AG20443 (cell line): ENCODE data around the gene MED19.
"Not testable (repeated sequence)": the region's sequence is repeated elsewhere in the genome, so short reads cannot be mapped to it uniquely, and the experiment has no call there.

ENCODE experiments used
- DNase-seq: peaks from one replicate; pipeline ENCODE4 v3.0.0; 2012; ENCODE audit warnings: low spot score, mixed read lengths

MED19 gene, protein sequence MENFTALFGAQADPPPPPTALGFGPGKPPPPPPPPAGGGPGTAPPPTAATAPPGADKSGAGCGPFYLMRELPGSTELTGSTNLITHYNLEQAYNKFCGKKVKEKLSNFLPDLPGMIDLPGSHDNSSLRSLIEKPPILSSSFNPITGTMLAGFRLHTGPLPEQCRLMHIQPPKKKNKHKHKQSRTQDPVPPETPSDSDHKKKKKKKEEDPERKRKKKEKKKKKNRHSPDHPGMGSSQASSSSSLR

DNA sequence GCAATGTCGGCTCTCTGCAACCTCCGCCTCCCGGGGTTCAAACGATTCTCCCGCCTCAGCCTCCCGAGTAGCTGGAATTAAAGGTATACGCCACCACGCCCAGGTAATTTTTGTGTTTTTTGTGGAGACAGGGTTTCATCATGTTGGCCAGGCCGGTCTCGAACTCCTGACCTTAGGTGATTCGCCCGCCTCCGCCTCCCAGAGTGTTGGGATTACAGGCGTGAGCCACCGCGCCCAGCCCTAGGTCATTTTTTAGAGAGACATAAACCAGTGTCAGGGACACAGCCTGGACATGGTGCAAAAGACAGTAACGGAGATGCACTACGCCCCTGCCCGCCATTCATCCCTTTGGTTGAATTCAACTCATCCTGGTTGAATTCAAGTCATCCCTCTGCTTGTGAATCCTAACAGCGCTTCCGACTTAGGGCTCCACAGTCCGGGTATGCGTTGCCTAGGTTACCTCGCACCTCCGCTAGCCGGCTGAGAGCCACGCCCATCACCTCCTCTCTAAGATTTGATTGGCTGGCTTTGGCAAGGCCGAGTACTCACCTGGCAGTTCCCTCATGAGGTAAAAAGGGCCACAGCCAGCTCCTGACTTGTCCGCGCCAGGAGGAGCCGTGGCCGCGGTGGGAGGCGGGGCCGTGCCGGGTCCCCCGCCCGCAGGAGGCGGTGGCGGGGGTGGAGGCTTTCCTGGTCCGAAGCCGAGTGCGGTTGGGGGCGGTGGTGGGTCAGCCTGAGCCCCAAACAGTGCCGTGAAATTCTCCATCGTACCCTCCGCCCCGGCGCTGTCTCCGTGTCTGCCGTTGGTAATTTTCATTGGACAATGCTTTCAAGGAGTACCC, at the start of gene MED19:
Gene MED19 (minus strand): TSS at position 802 of the 842 bp plus-strand sequence. CDS start 36 bp downstream, at position 766.
- DNase-seq, result no peak

DNA sequence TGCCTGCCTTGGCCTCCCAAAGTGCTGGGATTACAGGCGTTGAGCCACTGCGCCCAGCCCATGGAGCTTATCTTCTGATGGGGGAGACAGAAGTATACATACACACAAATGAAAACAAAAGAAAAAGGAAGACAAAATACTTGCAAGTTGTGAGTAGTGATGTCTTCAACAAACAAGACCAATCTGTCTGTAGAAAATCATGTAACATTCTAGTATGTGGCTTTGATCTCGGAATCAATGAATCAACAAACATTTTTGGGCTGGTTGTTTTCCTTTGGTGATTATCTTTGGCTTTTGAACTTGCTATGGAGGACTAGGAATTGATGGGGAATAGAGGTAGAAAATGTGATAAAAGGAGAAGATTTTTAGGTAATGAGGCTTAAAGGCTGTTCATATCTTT, 46.2 kb upstream of the MED19 start:
- no peak for DNase-seq

DNA sequence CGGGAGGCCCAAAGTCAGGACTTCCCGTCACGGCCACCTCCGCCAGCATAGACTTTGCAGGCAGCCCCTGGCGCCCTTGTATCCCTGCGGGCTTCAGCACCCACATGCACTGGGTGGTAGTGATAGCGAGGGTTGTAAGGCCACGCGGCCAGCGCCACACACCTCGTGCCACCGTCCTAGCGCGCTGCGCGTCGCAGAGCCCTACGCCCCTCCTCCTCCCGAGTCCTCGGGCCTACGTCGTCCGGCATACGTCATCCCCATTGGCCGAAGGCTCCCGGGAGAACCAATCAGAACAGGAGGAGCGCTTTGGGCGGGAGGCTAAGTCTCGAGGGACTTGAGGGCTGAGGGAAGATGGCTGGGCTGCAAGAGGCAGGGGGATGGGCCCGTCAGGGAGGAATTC, 40.9 kb upstream of the MED19 start:
- DNase-seq, result no peak

DNA sequence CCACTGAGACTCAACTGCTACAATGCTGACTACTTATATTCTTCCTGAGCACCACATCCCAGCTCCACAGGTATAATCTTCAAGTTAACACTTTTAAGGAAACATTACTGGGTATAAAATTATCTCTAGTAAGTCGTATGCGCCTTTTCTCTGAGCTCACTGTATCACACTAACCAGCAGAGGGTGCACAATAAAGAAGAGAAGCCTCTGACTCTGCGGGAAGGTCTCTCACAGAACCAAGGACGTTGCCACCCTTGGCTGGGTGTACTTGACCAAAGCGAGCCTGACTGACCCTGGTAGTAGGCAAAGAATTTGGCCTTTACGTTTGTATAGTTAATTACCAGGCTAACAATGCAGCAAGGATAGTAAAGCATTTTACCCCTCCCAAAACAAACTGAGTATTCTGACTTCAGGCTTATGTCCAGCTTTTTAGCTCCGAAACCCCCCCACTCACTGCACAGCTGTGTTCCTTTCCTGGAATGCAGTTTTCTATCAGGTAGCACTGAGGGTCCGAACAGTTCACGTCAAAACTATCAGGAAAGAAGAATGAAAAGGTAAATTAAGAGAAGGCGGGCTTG, 39.8 kb upstream of the MED19 start, which contains the start of gene BTBD18:
Gene BTBD18 (minus strand): TSS at position 144 of the 578 bp plus-strand sequence. CDS start 631 bp downstream, outside the sequence.
- DNase-seq, result peak; percentile 47

DNA sequence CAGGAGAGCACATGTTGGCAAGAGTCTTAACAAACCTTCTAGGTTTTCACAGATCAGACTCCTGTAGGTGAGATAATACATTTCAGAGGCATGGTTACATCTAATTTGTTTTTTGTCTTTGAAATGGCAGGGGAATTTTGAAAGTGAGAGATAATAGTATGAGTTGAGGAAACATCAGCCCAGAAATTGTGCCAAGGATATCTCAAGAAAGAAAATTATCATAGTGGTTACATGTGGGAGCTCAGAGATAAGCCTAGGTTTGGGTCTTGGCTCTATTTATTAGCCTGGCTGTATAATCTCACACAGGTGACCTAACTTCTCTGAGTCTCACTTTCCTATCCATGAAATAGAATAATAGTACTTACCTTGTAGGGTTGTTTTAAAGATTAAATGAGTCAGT, 39.2 kb upstream of the MED19 start:
- DNase-seq, result no peak

DNA sequence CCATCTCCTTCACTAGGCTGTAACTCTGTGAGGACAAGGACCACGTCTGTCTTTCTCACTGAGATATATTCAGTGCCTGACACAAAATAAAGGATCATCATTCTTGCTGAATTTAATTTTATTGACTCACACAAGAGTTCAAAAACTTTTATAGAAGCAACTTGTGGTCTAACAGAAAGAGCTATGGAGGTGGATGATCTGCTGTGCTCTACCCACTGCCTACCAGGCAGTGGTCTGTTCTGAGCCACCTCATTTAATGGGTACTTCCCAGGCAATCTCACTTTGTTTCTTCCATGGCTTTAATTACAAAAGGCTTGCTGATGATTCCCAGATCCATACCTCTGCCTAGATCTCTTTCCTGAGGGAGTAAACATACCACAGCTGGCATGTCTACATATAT, 34.9 kb upstream of the MED19 start:
- DNase-seq, result no peak

DNA sequence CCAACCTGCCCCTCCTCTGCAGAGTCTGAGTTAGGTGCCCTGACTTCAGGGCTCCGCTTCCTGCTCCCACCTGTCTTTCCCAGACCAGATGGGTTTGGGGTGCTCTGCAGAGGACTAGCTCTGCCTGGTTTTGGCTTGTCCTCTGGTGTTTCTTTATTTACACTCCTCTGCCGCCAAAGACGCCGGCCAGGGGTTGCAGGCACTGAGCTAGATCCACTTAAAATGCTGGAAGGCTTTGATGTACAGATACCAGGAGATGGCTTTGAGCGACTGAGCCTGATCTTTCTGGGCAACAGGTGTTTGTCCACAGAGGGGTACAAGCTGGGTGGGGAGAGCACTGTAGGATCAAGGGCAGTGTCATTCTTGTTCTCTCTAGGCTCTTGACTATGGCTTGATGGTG, 33.2 kb upstream of the MED19 start:
- no peak for DNase-seq

DNA sequence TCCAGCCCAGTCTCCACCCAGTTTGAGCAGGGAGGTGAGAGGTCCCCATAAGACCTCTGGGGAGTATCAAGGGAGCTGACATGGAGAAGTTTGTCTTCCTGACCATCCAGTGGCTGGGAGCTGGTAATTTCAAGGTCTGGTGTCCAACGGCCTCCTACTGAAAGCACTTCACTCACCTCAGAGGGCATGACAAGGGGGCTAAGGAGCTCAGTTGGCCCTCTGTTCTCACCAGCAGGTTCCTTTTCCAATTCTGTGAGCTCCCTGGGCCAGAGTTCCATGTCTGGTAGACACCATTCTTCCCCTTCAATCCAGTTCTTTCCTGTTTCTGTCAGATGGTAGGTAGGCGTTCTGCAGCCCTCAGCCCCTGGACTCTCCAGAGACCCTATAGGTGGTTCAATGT, 32.3 kb upstream of the MED19 start:
- no peak for DNase-seq

DNA sequence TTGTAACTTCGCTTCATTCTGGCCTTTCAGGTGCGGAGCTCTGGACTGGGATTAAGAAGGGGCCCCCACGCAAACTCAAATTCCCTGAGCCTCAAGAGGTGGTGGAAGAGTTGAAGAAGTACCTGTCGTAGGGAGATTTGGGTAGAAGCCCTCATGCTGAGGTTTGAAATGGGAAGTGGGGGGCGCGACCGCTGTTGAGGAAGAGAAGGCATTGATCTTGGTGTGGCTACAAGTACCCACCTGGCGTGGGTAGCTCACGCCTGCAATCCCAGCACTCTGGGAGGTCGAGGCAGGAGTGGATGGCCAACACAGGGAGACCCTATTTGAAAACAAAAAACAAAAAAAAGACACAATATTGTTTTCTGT, 30.1 kb upstream of the MED19 start:
- DNase-seq, result no peak

DNA sequence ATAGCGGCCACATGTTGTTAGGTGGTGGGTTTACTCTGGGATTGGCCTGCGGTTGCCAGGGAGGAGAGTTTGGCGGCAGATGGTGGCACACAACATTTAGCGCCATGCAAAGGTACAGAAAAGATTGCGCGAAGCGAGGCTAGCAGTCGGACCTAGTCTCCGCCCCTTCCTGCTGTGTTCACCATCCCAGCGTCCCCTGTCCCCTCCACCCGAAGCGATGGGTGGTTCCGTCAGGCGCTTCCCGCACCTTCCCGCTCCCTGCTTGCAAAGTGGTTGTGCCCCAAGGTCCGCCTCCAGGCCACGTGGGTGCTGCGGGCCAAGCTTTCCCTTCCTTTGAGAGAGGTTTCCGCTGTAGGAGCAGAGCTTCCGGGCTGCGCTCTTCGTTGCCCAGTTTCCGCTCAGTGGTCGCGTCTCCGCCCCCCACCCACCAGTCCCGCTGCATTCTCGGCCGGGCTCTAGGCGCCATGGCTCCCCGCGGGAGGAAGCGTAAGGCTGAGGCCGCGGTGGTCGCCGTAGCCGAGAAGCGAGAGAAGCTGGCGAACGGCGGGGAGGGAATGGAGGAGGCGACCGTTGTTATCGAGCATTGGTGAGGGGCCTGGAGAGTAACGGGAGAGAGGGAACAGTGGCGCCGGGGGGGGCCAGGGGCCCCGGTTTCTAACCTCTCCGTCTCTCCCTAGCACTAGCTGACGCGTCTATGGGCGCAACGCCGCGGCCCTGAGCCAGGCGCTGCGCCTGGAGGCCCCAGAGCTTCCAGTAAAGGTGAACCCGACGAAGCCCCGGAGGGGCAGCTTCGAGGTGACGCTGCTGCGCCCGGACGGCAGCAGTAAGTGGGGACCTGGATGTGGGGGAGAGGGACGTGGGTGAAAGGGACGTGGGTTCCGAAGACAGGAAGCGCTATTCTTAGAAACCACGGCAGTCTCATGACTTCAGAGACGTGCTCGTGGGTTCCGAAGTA, 29.4 kb upstream of the MED19 start, which contains the start of gene SELENOH:
Gene SELENOH (plus strand): TSS at position 360 of the 955 bp plus-strand sequence. CDS start 105 bp downstream, at position 465.
- peak; percentile 98 for DNase-seq

DNA sequence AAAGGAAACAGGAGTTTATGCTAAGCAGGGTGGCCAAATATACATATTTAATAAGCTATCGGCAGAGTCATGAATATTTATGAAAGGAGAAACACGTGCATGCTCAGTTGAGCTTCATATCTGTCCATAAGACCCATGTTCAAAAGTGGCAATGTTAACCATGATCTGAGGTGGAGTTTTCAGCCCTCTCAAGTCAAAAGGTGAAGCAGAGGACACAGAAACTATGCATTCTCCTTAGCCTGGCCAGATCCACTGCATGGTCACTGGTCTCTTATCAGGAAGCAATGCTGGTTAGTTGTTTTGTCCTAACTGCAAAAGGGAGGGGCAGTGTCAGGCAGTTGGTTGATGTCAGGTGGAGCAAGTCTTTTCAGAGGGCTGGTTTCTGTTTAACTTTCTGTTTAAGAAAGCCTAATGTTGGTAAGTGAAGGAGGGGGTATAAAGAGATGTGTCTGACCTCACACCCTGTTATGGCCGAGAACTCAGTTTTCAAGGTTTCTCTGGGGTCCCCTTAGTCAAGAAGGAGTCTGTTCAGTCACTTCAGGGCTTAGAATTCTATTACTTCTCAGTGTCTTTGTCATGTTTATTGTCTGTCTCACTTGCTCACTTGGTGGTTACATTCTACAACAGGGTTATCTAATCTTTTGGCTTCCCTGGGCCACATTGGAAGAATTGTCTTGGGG, 23.7 kb upstream of the MED19 start:
- no peak for DNase-seq

DNA sequence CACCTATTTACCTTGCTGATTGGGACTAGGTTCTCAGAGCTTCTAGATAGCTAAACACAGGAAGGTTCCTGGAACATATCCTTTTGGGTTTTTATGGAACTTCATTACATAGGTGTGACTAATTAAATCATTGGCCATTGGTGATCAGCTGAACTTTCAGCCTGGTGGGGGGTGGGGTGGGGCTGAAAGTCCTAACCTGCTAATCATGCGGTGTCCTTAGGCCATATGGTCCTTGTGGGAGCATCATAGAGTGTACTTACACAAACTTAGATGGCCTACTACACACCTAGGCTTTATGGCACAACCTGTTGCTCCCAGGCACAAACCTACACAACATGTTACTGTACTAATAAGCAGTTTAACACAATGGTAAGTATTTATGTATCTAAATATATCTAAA, 20.6 kb upstream of the MED19 start:
- DNase-seq, result no peak

DNA sequence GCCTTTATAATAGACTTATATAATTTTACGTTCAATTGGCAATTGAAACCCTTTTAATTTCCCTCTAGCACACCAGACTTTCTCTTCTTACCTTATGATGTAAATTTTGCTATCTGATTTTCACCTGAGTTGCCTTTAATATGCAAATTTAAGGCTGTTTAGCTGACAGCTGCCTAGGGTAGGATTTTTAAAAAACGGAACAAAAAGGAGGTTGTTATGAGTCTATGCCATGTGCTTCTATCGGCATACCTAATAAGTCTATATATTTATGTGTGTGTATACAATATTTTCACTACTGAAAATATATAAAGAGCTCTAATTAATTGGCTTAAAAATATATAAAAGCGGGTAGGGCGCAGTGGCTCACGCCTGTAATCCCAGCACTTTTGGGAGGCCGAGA, 17.5 kb upstream of the MED19 start:
- DNase-seq, result no peak

DNA sequence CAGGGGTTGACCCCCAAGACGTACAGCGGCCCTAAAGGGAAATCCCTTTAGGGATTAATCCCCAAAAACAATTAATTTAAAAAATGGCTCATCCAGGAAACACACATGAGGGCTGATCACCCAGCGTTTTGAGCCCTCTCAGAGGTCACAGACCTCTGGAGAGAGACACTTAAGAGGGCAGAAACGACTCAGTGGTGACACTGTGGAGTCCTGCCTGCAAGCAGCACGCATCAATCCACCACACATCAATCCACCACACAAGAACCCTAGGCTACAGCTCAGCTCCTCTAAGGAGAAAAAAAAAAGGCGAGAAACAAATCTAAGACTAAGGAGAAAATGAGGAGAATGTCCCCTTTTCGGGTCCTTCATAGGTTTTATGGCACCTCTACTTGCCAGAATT, 16.8 kb upstream of the MED19 start:
- no peak for DNase-seq

DNA sequence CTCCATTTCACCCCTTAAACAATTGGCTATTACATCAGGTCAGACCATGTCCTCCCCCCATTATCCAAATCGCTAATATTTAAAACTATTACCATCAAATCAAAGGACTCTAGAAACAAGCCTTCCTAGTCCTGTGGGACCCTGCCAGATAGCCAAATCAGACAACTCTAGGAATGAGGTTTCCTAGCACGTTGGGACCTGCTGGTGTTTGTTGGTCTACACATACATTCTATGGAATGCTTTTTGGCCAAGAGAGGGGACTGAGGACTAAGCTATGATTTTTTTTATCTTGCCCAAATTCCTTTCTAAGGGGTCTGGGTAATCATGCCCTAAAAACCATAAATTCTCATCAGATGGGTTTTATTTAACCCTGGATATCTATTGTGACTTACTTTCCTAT, 15.2 kb upstream of the MED19 start:
- DNase-seq, result no peak

DNA sequence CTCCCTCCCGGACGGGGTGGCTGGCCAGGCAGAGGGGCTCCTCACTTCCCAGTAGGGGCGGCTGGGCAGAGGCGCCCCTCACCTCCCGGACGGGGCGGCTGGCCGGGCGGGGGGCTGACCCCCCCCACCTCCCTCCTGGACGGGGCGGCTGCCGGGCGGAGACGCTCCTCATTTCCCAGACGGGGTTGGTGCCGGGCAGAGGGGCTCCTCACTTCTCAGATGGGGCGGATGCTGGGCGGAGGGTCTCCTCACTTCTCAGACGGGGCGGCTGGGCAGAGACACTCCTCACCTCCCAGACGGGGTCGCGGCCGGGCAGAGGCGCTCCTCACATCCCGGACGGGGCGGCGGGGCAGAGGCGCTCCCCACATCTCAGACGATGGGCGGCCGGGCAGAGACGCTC, 4.7 kb upstream of the MED19 start:
- not testable (repeated sequence) for DNase-seq

DNA sequence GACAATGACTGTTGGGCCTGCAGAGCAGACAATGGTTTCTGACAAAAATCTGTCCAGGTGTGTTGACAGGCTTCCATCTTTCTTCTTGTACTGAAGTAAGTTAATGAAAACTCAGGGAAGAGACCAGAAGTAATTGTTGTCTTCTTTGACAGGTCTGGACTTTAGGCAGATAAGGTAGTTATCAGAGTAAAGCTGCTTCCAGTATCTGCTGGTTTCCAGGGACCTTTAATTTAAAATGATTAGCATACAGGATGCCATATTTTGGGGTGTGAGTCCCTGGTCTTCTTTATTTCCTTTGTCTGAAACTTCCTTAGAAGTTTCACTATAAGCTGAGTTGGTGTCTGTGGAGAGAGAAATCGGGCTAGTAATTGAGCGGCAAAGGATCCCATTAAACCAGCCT, 1.8 kb upstream of the MED19 start:
- DNase-seq, result no peak

DNA sequence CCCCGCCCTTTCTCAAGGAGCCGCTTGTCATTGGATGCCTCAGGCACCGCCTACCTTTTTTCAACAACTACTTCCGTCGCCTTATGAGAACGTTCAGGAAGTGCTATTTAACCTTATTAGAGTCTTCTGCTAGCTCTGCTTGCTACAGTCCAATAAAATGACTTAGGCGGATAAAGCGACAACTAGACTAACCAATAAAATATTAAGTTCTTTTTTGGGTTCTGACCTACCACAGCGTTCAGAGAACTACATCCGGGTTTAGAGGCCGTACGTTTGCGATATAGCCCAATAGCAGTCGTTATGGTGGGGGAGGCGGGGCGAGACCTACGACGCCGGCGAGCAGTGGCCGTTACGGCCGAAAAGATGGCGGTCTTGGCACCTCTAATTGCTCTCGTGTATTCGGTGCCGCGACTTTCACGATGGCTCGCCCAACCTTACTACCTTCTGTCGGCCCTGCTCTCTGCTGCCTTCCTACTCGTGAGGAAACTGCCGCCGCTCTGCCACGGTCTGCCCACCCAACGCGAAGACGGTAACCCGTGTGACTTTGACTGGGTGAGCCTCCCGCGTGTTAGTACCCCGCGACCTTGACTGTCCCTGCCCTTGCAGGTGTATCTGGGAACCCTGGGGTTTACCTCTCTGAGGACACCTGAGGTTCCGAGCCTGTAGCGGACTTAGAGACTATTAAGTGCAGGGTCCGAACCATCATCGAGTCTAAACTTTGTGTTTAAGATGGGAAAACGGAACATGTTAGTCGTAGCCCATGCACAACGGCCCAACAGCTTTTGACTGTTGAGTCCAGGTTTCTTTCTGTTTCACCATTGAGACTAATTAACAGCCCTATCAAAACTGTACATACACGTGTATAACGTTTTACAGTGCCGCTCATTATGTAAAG, 488 bp upstream of the MED19 start, which contains the start of gene TMX2:
Gene TMX2 (plus strand): TSS at position 338 of the 895 bp plus-strand sequence. CDS start 26 bp downstream, at position 364.
- peak; percentile 95 for DNase-seq

DNA sequence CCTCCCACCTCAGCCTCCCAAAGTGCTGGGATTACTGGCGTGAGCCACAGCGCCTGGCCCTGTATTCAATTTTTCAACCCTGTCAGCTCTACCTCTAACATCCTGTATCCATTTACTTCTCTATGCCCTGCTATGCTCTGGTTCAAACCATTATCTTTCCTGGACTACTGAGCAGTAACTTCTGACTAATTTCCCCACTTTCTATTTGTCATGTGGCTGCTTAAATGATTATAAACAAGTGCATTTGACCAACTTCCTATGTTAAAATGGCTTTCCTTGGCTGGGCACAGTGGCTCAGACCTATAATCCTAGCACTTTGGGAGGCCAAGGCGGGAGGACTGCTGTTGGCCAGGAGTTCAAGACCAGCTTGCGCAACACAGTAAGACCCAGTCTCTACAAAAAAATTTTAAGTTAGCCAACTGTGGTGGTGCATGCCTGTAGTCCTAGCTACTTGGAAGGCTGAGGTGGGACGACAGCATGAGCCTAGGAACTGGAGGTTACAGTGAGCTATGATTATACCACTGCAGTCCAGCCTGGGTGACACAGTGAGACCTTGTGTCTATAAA, 2.1 kb downstream of the MED19 start:
- no peak for DNase-seq

DNA sequence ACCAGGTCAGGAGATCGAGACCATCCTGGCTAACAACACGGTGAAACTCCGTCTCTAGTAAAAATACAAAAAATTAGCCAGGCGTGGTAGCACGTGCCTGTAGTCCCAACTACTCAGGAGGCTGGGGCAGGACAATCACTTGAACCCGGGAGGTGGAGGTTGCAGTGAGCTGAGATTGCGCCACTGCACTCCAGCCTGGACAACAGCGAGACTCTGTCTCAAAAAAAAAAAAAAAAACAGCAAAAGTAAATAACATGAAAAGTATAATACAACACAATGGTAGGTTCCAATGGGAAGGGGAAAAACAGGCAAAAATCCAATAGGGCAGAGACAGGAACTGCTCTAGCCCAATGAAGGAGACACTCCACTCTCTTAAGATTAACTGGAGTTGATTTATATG, 6.6 kb downstream of the MED19 start:
- DNase-seq, result not testable (repeated sequence)
